ENCODE measurements around the gene ALK.

ALK gene

DNA sequence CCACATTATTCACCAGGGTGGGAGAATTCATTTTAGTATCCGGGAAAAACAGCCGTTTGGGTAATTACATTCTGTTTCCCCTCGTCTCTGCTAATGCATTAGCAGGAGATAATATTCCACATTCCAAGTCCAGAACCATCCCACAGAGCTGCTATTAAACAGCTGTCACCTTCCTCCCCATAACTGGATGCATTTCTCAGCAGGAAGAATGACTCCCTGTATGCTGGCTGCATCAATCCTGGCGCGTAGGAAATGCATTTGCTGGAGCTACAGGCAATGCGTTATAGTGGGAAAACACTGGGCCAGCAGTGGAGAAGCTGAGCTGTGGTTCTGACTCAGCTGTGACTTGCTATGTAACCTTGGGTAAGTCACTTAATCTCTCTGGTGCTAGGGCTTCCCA, 560.2 kb downstream of the ALK start:
- TF ChIP-seq, protein P1, sequence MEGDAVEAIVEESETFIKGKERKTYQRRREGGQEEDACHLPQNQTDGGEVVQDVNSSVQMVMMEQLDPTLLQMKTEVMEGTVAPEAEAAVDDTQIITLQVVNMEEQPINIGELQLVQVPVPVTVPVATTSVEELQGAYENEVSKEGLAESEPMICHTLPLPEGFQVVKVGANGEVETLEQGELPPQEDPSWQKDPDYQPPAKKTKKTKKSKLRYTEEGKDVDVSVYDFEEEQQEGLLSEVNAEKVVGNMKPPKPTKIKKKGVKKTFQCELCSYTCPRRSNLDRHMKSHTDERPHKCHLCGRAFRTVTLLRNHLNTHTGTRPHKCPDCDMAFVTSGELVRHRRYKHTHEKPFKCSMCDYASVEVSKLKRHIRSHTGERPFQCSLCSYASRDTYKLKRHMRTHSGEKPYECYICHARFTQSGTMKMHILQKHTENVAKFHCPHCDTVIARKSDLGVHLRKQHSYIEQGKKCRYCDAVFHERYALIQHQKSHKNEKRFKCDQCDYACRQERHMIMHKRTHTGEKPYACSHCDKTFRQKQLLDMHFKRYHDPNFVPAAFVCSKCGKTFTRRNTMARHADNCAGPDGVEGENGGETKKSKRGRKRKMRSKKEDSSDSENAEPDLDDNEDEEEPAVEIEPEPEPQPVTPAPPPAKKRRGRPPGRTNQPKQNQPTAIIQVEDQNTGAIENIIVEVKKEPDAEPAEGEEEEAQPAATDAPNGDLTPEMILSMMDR (IDR thresholded peaks at IDR 0.05; ENCODE audit: control insufficient read depth, insufficient read depth, low read depth, low read length, missing control alignments) = no peak
- DNase-seq (ENCODE audit: low read depth) = no peak

DNA sequence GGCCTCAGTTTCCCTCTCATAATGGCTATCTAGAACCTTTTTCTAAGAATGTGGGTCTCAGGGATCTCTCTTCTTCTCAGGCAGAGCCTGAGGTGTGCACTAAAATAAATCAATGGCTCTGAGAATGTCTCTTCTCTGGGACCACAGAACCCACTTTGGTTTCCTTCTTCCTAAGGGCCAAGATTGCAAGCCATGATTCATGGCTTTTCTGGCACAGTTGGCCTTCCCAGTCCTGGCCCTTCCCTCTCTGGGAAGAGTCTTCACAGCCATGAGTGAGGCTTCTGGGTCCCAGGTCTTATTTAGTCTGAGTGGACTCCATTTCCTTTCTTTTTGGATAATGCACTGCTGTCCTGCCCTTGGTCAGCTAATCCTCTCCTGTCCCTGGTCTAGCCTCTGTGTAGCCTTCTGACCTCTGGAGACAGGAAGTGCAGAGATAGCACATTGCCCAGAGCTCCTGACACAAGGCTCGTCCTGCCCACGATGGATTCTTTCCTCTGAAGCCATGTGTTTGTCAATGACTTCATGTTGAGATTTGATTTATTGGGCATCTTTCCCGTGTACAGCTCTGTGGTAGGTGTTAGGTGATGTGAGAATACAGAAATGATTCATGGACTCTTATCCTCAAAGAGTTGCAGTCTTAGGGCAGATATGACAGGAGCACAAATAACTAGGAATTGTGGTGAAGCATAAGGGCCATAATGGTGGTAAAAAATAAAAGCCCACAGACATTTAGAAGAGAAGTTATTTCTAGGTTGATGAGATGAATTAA, 561.2 kb downstream of the ALK start:
- no peak overlapping the region for H3K4me3 ChIP-seq (ENCODE audit: control insufficient read depth, low read depth, low read length)
- DNase-seq (ENCODE audit: low read depth) = no peak
- TF ChIP-seq, protein P1 (IDR thresholded peaks at IDR 0.05; ENCODE audit: control insufficient read depth, insufficient read depth, low read depth, low read length, missing control alignments) = no peak

More for the DNA sequence above, 560.2 kb downstream of the ALK start:
- no peak overlapping the region for H3K4me3 ChIP-seq (ENCODE audit: control insufficient read depth, low read depth, low read length)

DNA sequence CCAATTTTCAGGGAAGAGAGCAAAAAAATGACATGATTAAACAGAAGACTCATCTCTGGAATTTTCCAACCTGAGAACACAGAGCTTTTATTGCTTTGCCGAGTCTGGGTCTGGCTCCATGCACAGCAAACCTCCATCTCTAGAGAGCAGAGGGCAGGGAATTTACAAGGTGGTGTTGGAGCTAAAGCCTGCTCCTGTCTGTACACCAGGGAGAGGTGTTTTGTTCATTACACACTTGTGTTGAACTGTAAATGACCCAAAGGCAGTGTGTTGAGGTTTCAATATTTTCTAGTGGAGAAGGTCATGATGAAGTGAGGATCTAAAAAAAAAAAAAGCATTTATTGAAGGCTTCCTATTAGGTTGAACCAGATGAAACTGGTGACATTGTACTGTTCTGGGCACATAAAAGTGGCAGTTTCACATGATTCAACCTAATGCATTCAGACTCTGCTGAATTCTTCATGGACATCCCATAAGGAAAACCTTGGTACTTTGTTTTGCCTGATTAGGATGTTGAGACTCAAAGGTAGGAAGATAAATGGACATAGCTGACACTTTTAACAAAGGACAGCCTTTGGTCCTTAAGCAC, 567.9 kb downstream of the ALK start:
- DNase-seq (ENCODE audit: low read depth) = no peak
- TF ChIP-seq, protein P1 (IDR thresholded peaks at IDR 0.05; ENCODE audit: control insufficient read depth, insufficient read depth, low read depth, low read length, missing control alignments) = no peak
- no peak overlapping the region for H3K4me3 ChIP-seq (ENCODE audit: control insufficient read depth, low read depth, low read length)

DNA sequence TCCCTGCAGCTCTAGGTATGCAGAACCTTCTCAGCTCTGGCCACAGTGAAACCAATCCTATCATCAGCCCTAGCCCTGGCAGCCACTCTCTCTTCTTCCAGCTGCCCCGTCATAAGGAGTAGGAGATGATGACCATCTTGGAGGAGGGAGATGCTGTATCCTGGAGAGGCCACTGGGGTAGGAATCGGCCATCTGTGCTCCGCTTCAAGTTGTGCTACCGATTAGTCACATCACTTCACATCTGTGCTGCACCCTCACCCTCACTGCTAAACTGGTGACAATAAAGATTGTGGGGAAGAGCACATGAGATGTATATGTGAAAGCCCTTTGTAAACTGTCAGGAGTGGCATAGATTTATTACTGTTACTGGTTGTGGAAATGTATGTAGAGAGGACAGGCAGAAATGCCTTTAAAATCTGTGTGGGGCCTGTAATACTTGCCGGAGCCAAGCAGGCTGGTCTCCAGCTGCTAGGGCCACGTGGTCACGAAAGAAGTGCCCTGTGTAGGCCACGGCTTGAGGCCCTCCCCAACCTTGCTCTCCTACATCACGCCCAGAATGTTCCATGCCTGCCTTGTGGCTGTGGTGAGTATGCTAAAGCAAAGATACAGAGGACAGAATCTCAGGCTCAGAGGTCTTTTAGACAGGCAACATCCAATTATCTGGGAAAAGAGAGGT, 569.3 kb downstream of the ALK start:
- TF ChIP-seq, protein P1 (IDR thresholded peaks at IDR 0.05; ENCODE audit: control insufficient read depth, insufficient read depth, low read depth, low read length, missing control alignments) = no peak

DNA sequence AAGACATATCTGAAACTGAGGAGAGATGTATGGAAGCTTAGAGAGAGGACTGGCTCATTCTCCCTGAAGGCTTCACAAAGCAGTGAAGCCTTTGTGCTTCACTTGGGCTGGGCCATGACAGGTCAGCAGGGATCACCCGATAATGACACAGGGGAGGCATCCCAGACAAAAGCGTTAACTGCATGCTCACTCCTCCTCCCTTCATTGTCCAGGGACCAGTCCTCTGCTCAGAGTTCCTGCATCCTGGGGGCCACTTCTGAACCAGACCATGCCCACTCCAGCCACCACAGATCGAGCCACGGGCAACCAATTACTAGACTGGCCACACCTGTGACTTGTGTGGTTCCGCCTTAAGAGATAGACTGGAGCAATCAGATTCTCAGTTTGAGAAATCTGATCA, 570.1 kb downstream of the ALK start:
- TF ChIP-seq, protein P1 (IDR thresholded peaks at IDR 0.05; ENCODE audit: control insufficient read depth, insufficient read depth, low read depth, low read length, missing control alignments) = no peak
- DNase-seq (ENCODE audit: low read depth) = no peak
- H3K4me3 ChIP-seq (ENCODE audit: control insufficient read depth, low read depth, low read length) = no peak overlapping the region

More for the DNA sequence above, 569.3 kb downstream of the ALK start:
- no peak overlapping the region for H3K4me3 ChIP-seq (ENCODE audit: control insufficient read depth, low read depth, low read length)
- no peak for DNase-seq (ENCODE audit: low read depth)

DNA sequence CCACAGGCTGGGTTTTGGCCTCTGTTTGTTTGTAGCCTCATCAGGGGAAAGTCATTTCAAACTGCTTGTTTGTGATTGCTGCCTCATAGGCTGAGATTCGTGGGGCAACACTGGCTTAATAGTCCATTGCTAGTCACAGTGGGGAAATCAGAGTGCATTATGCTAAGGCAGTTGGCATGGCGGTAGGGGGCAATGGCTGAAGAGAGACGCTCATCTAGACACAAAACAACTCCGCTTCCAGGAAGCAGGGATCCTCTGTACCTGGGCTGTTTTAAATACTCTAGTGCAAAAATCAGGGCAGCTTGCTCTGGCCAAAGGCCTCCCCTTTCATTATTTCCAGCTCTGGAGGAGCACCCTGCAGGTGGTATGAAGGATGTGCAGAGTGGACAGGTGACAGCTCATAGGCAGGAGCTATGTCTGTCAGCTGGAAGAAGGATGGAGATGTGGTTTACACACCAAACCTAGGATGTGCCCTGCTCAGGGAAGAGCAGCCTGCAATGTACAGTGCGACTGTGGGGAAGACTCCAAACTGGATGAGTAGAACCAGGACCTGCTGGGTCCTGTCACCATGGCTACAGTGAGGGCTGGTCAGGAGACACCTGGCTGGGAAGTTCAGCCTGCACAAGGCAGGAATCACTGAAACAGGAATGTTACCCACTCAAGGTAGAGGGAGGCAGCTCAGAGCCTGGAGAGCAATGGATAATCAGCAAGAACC, 571.9 kb downstream of the ALK start:
- TF ChIP-seq, protein P1 (IDR thresholded peaks at IDR 0.05; ENCODE audit: control insufficient read depth, insufficient read depth, low read depth, low read length, missing control alignments) = no peak
- DNase-seq (ENCODE audit: low read depth) = no peak
- H3K4me3 ChIP-seq (ENCODE audit: control insufficient read depth, low read depth, low read length) = no peak overlapping the region

Data from AG09309 (cell line).